ENCODE results near the gene LMO4. TPM values are rescaled to one million over a fixed set of nuclear protein-coding genes. Genes with fewer than 3 reads are reported as not detected.
A peak's percentile ranks its signal among the peaks of the same experiment; 100 is the strongest.

The LMO4 gene
- total and polyA plus RNA-seq, 10 of the 15 experiments (the other 5 are each of a cell fraction or from before 2014, with no cell fraction given), result 3.8 to 76.6 (median 20.7) TPM

DNA sequence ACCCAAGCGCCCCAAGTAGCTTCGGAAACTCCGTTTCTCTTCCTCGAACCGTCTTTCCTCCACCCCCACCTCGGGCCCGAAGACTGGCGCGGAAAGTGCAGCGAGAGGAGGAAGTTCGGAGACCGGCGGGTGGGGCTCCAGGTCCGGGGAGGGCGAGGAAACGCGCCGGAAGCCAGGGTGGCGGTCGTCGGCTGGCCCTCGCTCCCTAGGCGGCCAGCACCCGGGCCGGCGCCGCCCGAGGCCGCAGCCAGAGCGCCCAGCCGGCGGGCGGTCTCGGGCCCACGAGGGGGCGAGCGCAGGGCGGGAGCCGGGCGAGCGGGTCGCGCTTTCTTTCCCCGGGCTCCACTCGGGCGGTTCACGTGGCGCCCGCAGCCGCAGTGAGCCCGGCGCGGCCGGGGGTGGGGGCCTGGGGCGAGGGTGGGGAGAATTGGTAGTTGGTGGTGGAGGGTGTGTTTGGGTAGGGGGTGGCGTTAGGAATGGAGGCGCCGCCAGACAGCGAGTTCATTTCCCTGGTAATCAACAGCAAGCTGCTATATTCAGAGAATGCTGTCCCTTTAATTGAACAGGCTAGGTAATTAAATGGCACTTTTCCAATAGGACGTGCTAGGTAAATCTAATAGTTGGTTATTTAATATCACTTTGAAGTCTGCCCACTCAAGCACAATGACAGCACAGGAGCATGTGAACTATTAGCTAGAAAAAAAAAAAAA, 6.7 kb downstream of the LMO4 start (continued):
- TF ChIP-seq, protein P1, sequence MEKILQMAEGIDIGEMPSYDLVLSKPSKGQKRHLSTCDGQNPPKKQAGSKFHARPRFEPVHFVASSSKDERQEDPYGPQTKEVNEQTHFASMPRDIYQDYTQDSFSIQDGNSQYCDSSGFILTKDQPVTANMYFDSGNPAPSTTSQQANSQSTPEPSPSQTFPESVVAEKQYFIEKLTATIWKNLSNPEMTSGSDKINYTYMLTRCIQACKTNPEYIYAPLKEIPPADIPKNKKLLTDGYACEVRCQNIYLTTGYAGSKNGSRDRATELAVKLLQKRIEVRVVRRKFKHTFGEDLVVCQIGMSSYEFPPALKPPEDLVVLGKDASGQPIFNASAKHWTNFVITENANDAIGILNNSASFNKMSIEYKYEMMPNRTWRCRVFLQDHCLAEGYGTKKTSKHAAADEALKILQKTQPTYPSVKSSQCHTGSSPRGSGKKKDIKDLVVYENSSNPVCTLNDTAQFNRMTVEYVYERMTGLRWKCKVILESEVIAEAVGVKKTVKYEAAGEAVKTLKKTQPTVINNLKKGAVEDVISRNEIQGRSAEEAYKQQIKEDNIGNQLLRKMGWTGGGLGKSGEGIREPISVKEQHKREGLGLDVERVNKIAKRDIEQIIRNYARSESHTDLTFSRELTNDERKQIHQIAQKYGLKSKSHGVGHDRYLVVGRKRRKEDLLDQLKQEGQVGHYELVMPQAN (conservative IDR thresholded peaks at IDR 0.05), result peak; percentile 74
- TF ChIP-seq EGR1 (IDR thresholded peaks at IDR 0.05; ENCODE audit: borderline replicate concordance in 1 of 2, low read depth in 2 of 2, low read length in 2 of 2) (peak in 1 of 2 experiments; percentile 38; a peak in 1 of 3 replicates), NFIC (IDR thresholded peaks at IDR 0.05; ENCODE audit: low read depth, low read length) (no peak), ASH2L (IDR thresholded peaks at IDR 0.05; ENCODE audit: borderline replicate concordance, low read depth) (no peak), TCF7 (IDR thresholded peaks at IDR 0.05; ENCODE audit: borderline replicate concordance) (no peak), STAT3 (IDR thresholded peaks at IDR 0.05; ENCODE audit: low read depth, low read length) (no peak), NFXL1 (IDR thresholded peaks at IDR 0.05; ENCODE audit: borderline replicate concordance) (no peak), EZH2 (IDR thresholded peaks at IDR 0.05; ENCODE audit: borderline replicate concordance, control insufficient read depth, low read depth, low read length) (no peak), NFYA (IDR thresholded peaks at IDR 0.05; ENCODE audit: borderline replicate concordance, low read depth, low read length) (no peak), MXI1 (IDR thresholded peaks at IDR 0.05; ENCODE audit: low read depth, low read length) (peak; percentile 40; the same call in 1 of the 2 replicates), GATAD2B (conservative IDR thresholded peaks at IDR 0.05; ENCODE audit: low read depth) (peak; percentile 84; the same call in 1 of the 2 replicates), MEF2A (IDR thresholded peaks at IDR 0.05; ENCODE audit: insufficient read depth, low read depth, low read length) (no peak), ZNF207 (IDR thresholded peaks at IDR 0.05; ENCODE audit: borderline replicate concordance) (no peak)
- TF ChIP-seq, protein P2, sequence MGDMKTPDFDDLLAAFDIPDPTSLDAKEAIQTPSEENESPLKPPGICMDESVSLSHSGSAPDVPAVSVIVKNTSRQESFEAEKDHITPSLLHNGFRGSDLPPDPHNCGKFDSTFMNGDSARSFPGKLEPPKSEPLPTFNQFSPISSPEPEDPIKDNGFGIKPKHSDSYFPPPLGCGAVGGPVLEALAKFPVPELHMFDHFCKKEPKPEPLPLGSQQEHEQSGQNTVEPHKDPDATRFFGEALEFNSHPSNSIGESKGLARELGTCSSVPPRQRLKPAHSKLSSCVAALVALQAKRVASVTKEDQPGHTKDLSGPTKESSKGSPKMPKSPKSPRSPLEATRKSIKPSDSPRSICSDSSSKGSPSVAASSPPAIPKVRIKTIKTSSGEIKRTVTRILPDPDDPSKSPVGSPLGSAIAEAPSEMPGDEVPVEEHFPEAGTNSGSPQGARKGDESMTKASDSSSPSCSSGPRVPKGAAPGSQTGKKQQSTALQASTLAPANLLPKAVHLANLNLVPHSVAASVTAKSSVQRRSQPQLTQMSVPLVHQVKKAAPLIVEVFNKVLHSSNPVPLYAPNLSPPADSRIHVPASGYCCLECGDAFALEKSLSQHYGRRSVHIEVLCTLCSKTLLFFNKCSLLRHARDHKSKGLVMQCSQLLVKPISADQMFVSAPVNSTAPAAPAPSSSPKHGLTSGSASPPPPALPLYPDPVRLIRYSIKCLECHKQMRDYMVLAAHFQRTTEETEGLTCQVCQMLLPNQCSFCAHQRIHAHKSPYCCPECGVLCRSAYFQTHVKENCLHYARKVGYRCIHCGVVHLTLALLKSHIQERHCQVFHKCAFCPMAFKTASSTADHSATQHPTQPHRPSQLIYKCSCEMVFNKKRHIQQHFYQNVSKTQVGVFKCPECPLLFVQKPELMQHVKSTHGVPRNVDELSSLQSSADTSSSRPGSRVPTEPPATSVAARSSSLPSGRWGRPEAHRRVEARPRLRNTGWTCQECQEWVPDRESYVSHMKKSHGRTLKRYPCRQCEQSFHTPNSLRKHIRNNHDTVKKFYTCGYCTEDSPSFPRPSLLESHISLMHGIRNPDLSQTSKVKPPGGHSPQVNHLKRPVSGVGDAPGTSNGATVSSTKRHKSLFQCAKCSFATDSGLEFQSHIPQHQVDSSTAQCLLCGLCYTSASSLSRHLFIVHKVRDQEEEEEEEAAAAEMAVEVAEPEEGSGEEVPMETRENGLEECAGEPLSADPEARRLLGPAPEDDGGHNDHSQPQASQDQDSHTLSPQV (IDR thresholded peaks at IDR 0.05), result peak; percentile 31; the same call in 1 of the 2 replicates
